GM21381 (cell line): ENCODE results near the gene GREM1.

Experiments used
- ATAC-seq: cut with Tn5 transposase; IDR thresholded peaks from one replicate; pipeline ENCODE4 v1.9.1; 2021; ENCODE audit warnings: mild to moderate bottlenecking, moderate library complexity; ENCODE audit not compliant: unreplicated experiment

Gene GREM1

GRCh38 chr15:32730677-32731654 is 13.2 kb downstream of the GREM1 start:
- ATAC-seq, result no peak

GRCh38 chr15:32732574-32733157 is 14.9 kb downstream of the GREM1 start:
- no peak for ATAC-seq

- ATAC-seq, result no peak
Observed at GRCh38 chr15:32733281-32733680, 15.5 kb downstream of the GREM1 start.

GRCh38 chr15:32735989-32736700 is 18.3 kb downstream of the GREM1 start:
- ATAC-seq, result no peak

- ATAC-seq, result no peak
Observed at GRCh38 chr15:32736701-32737061, 18.9 kb downstream of the GREM1 start.

- ATAC-seq, result no peak
Observed at GRCh38 chr15:32737304-32737703, 19.5 kb downstream of the GREM1 start.

- no peak for ATAC-seq
Observed at GRCh38 chr15:32738666-32739065, 20.9 kb downstream of the GREM1 start.

- ATAC-seq, result no peak
Observed at GRCh38 chr15:32739522-32740063, 21.8 kb downstream of the GREM1 start.

- no peak for ATAC-seq
Observed at GRCh38 chr15:32743411-32744140, 25.8 kb downstream of the GREM1 start.

GRCh38 chr15:32746116-32746857 is 28.5 kb downstream of the GREM1 start:
- ATAC-seq, result no peak

- ATAC-seq, result no peak
Observed at GRCh38 chr15:32747921-32748342, 30.1 kb downstream of the GREM1 start.

- ATAC-seq, result no peak
Observed at GRCh38 chr15:32750979-32751378, 33.2 kb downstream of the GREM1 start.

GRCh38 chr15:32757426-32757825 is 39.6 kb downstream of the GREM1 start:
- ATAC-seq, result no peak

GRCh38 chr15:32763295-32763694 is 45.5 kb downstream of the GREM1 start:
- no peak for ATAC-seq

GRCh38 chr15:32765236-32765635 is 47.4 kb downstream of the GREM1 start:
- ATAC-seq, result no peak

GRCh38 chr15:32766101-32766500 is 48.3 kb downstream of the GREM1 start:
- ATAC-seq, result no peak

- ATAC-seq, result no peak
Observed at GRCh38 chr15:32767236-32767635, 49.4 kb downstream of the GREM1 start.

GRCh38 chr15:32774022-32774421 is 56.2 kb downstream of the GREM1 start:
- ATAC-seq, result no peak

- ATAC-seq, result no peak
Observed at GRCh38 chr15:32775103-32775502, 57.3 kb downstream of the GREM1 start.
